Measurements from ENCODE around the gene DBNDD2. TPM values are rescaled to one million over a fixed set of nuclear protein-coding genes. Genes with fewer than 3 reads are reported as not detected.

The DBNDD2 gene
- total and polyA plus RNA-seq, 10 donors: 15.8 to 38.5 (median 29.2) TPM

GRCh38 chr20:45452772-45453691 is 44.9 kb downstream of the DBNDD2 start:
- H3K4me3 ChIP-seq: no peak overlapping the region
- peaks cover 0 to 28% (median 11%) of the 10 kb centered on the region in 6 donors for H3K4me1 ChIP-seq
- TF ChIP-seq POLR2A (IDR thresholded peaks at IDR 0.05) (no peak), POLR2AphosphoS5 (IDR thresholded peaks at IDR 0.05) (no peak)
- TF ChIP-seq, protein P1, sequence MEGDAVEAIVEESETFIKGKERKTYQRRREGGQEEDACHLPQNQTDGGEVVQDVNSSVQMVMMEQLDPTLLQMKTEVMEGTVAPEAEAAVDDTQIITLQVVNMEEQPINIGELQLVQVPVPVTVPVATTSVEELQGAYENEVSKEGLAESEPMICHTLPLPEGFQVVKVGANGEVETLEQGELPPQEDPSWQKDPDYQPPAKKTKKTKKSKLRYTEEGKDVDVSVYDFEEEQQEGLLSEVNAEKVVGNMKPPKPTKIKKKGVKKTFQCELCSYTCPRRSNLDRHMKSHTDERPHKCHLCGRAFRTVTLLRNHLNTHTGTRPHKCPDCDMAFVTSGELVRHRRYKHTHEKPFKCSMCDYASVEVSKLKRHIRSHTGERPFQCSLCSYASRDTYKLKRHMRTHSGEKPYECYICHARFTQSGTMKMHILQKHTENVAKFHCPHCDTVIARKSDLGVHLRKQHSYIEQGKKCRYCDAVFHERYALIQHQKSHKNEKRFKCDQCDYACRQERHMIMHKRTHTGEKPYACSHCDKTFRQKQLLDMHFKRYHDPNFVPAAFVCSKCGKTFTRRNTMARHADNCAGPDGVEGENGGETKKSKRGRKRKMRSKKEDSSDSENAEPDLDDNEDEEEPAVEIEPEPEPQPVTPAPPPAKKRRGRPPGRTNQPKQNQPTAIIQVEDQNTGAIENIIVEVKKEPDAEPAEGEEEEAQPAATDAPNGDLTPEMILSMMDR (IDR thresholded peaks at IDR 0.05 in 8 of 11, conservative IDR thresholded peaks at IDR 0.05 in 3 of 11): no peak
- DNase-seq: no peak
- H3K36me3 ChIP-seq: no peaks in the 10 kb centered on the region
- 70 to 82% (median 78%) methylated on average over 4 of the region's 4 CpGs for WGBS, 5 donors
- no peaks in the 10 kb centered on the region for H3K9me3 ChIP-seq
- H3K27ac ChIP-seq: no peak overlapping the region
- H3K27me3 ChIP-seq (replicated peaks in 1 of 7): no peaks in the 10 kb centered on the region
- intact Hi-C loops (cut with DNase I; ENCODE audit: low total_unique reads): no loop called here

- TF ChIP-seq POLR2A (IDR thresholded peaks at IDR 0.05) (no peak), POLR2AphosphoS5 (IDR thresholded peaks at IDR 0.05) (no peak)
- TF ChIP-seq, protein P1 (IDR thresholded peaks at IDR 0.05 in 8 of 11, conservative IDR thresholded peaks at IDR 0.05 in 3 of 11): no peak
- 23 to 44% (median 29%) methylated on average over 6 of the region's 6 CpGs for WGBS, 5 donors
- no peaks in the 10 kb centered on the region for H3K9me3 ChIP-seq
- H3K27me3 ChIP-seq (replicated peaks in 1 of 7): no peaks in the 10 kb centered on the region
- intact Hi-C loops (cut with DNase I; ENCODE audit: low total_unique reads): no loop called here
- H3K4me3 ChIP-seq: no peak overlapping the region
- H3K36me3 ChIP-seq: no peaks in the 10 kb centered on the region
- no peak overlapping the region for H3K27ac ChIP-seq
- H3K4me1 ChIP-seq: peaks cover 0 to 15% (median 8%) of the 10 kb centered on the region in 6 donors
- no peak for DNase-seq
These were observed 48.5 kb downstream of the DBNDD2 start for GRCh38 chr20:45456632-45457031.

- Histone ChIP-seq H3K27me3 (replicated peaks in 1 of 7) (peaks cover 0 to 14% (median 0%) of the 10 kb centered on the region in 7 donors), H3K36me3 (no peaks in the 10 kb centered on the region), H3K9me3 (no peaks in the 10 kb centered on the region), H3K4me1 (no peaks in the 10 kb centered on the region), H3K4me3 (no peak overlapping the region), H3K27ac (no peak overlapping the region)
- WGBS, 5 donors: 68 to 79% (median 78%) methylated on average over 5 of the region's 5 CpGs
- TF ChIP-seq POLR2AphosphoS5 (IDR thresholded peaks at IDR 0.05) (no peak), POLR2A (IDR thresholded peaks at IDR 0.05) (no peak)
- TF ChIP-seq, protein P1 (IDR thresholded peaks at IDR 0.05 in 8 of 11, conservative IDR thresholded peaks at IDR 0.05 in 3 of 11): no peak
- intact Hi-C loops (cut with DNase I; ENCODE audit: low total_unique reads): no loop called here
- DNase-seq: no peak
These were observed 51.5 kb downstream of the DBNDD2 start for GRCh38 chr20:45459606-45460005.

Small RNAs within 50 kb of the gene (microRNA-seq; reads per million reads assigned to microRNA genes)
- gene MIR6812: 0.28 to 1.1 (median 0.72) reads per million in 3 donors

Small RNAs within 50 kb of the gene (small RNA-seq; reads per million reads assigned to genes)
- 0 to 0.06 (median 0) reads per million in 4 donors for gene MIR6812

Other genes with a start within 250 kb of the DBNDD2 start
- 10 to 100 TPM in 2 of 7 donors, 1 to 10 TPM in 3, not detected in 2; 1.8 to 22.8 (median 3.5) TPM for gene PI3, start 233.4 kb upstream of the DBNDD2 start, total RNA-seq
- gene PI3, start 233.4 kb upstream of the DBNDD2 start, polyA plus RNA-seq: 1 to 10 TPM in 2 of 3 donors, not detected in 1; 1.7 TPM
- gene SEMG1, start 201.3 kb upstream of the DBNDD2 start, total RNA-seq: under 1 TPM in 1 of 7 donors, not detected in 6; 0.72 TPM
- not detected for gene SEMG1, start 201.3 kb upstream of the DBNDD2 start, polyA plus RNA-seq
- not detected for gene SEMG2, start 186.9 kb upstream of the DBNDD2 start, total RNA-seq
- not detected for gene SEMG2, start 186.9 kb upstream of the DBNDD2 start, polyA plus RNA-seq
- 10 to 100 TPM in 3 of 7 donors, 1 to 10 TPM in 4; 2.9 to 26.9 (median 9.0) TPM for gene SLPI, start 153.7 kb upstream of the DBNDD2 start, total RNA-seq
- gene SLPI, start 153.7 kb upstream of the DBNDD2 start, polyA plus RNA-seq: 10 to 100 TPM in 1 of 3 donors, 1 to 10 TPM in 2; 5.1 to 11.9 (median 8.4) TPM
- not detected for gene RBPJL, start 101.4 kb upstream of the DBNDD2 start, total RNA-seq
- under 1 TPM in 2 of 3 donors, not detected in 1; 0.05 to 0.09 TPM for gene RBPJL, start 101.4 kb upstream of the DBNDD2 start, polyA plus RNA-seq
- gene MATN4, start 100.0 kb upstream of the DBNDD2 start, total RNA-seq: not detected
- under 1 TPM in 2 of 3 donors, not detected in 1; 0.19 to 0.52 TPM for gene MATN4, start 100.0 kb upstream of the DBNDD2 start, polyA plus RNA-seq
- 10 to 100 TPM; 27.2 to 56.1 (median 39.7) TPM for gene SDC4, start 59.9 kb upstream of the DBNDD2 start, total RNA-seq
- 10 to 100 TPM; 10.4 to 21.0 (median 15.5) TPM for gene SDC4, start 59.9 kb upstream of the DBNDD2 start, polyA plus RNA-seq
- 10 to 100 TPM; 23.7 to 69.8 (median 35.3) TPM for gene SYS1, start 45.1 kb upstream of the DBNDD2 start, total RNA-seq
- gene SYS1, start 45.1 kb upstream of the DBNDD2 start, polyA plus RNA-seq: 10 to 100 TPM; 15.1 to 22.2 (median 21.6) TPM
- under 1 TPM in 2 of 7 donors, not detected in 5; 0.60 to 0.66 TPM for gene TP53TG5, start 30.0 kb upstream of the DBNDD2 start, total RNA-seq
- under 1 TPM in 1 of 3 donors, not detected in 2; 0.08 TPM for gene TP53TG5, start 30.0 kb upstream of the DBNDD2 start, polyA plus RNA-seq
- 10 to 100 TPM; 60.2 to 82.8 (median 69.6) TPM for gene PIGT, start 7.9 kb downstream of the DBNDD2 start, total RNA-seq
- 10 to 100 TPM; 42.5 to 51.0 (median 49.8) TPM for gene PIGT, start 7.9 kb downstream of the DBNDD2 start, polyA plus RNA-seq
- under 1 TPM in 2 of 7 donors, not detected in 5; 0.74 to 0.79 TPM for gene WFDC2, start 61.5 kb downstream of the DBNDD2 start, total RNA-seq
- 1 to 10 TPM in 1 of 3 donors, under 1 TPM in 2; 0.35 to 1.5 (median 0.58) TPM for gene WFDC2, start 61.5 kb downstream of the DBNDD2 start, polyA plus RNA-seq
- not detected for gene SPINT3, start 107.3 kb downstream of the DBNDD2 start, total RNA-seq
- gene SPINT3, start 107.3 kb downstream of the DBNDD2 start, polyA plus RNA-seq: not detected
- not detected for gene WFDC6, start 131.2 kb downstream of the DBNDD2 start, total RNA-seq
- not detected for gene WFDC6, start 131.2 kb downstream of the DBNDD2 start, polyA plus RNA-seq
- gene EPPIN, start 139.1 kb downstream of the DBNDD2 start, total RNA-seq: not detected
- under 1 TPM in 1 of 3 donors, not detected in 2; 0.10 TPM for gene EPPIN, start 139.1 kb downstream of the DBNDD2 start, polyA plus RNA-seq
- gene WFDC8, start 171.0 kb downstream of the DBNDD2 start, total RNA-seq: not detected
- not detected for gene WFDC8, start 171.0 kb downstream of the DBNDD2 start, polyA plus RNA-seq
- not detected for gene WFDC10A, start 221.4 kb downstream of the DBNDD2 start, total RNA-seq
- gene WFDC10A, start 221.4 kb downstream of the DBNDD2 start, polyA plus RNA-seq: not detected
- gene WFDC9, start 223.0 kb downstream of the DBNDD2 start, total RNA-seq: not detected
- not detected for gene WFDC9, start 223.0 kb downstream of the DBNDD2 start, polyA plus RNA-seq